ENCODE data around the gene ACKR1.
A peak's percentile ranks its signal among the peaks of the same experiment; 100 is the strongest.

GRCh38 chr1:159211331-159212136 is 6.9 kb downstream of the ACKR1 start:
- TF ChIP-seq CTCF (IDR thresholded peaks at IDR 0.05) (peak; percentile 64 to 75 (median 70)), EP300 (IDR thresholded peaks at IDR 0.05) (no peak), POLR2A (IDR thresholded peaks at IDR 0.05; ENCODE audit: low read depth) (no peak)
